Measurements from ENCODE around the gene MFRP.

Gene MFRP

GRCh38 chr11:119373059-119373920, 26.8 kb upstream of the MFRP start:
- no peak for DNase-seq (ENCODE audit: low read depth)

GRCh38 chr11:119372260-119373058, 26.0 kb upstream of the MFRP start:
- DNase-seq (ENCODE audit: low read depth) = no peak

GRCh38 chr11:119371778-119372182, 25.3 kb upstream of the MFRP start:
- no peak for DNase-seq (ENCODE audit: low read depth)

GRCh38 chr11:119371067-119371601, 24.6 kb upstream of the MFRP start:
- no peak for DNase-seq (ENCODE audit: low read depth)

GRCh38 chr11:119370486-119371046, 24.1 kb upstream of the MFRP start:
- no peak for DNase-seq (ENCODE audit: low read depth)

GRCh38 chr11:119369132-119369925, 22.8 kb upstream of the MFRP start:
- no peak for DNase-seq (ENCODE audit: low read depth)

- DNase-seq (ENCODE audit: low read depth) = no peak
Observed at GRCh38 chr11:119368121-119369034, 21.9 kb upstream of the MFRP start.

GRCh38 chr11:119367661-119368120, 21.2 kb upstream of the MFRP start:
- no peak for DNase-seq (ENCODE audit: low read depth)

GRCh38 chr11:119366690-119367620, 20.4 kb upstream of the MFRP start:
- no peak for DNase-seq (ENCODE audit: low read depth)

- DNase-seq (ENCODE audit: low read depth) = no peak
Observed at GRCh38 chr11:119365071-119365591, 18.6 kb upstream of the MFRP start.

GRCh38 chr11:119363851-119364590, 17.5 kb upstream of the MFRP start:
- no peak for DNase-seq (ENCODE audit: low read depth)

- no peak for DNase-seq (ENCODE audit: low read depth)
Observed at GRCh38 chr11:119363081-119363850, 16.8 kb upstream of the MFRP start.

GRCh38 chr11:119362741-119363080, 16.2 kb upstream of the MFRP start:
- no peak for DNase-seq (ENCODE audit: low read depth)

- DNase-seq (ENCODE audit: low read depth) = no peak
Observed at GRCh38 chr11:119361941-119362725, 15.6 kb upstream of the MFRP start.

- DNase-seq (ENCODE audit: low read depth) = no peak
Observed at GRCh38 chr11:119361056-119361787, 14.7 kb upstream of the MFRP start.
